Fibroblast of peridontal ligament (primary cell): ENCODE data around the gene KCNH8.
"Not testable (repeated sequence)": the region's sequence is repeated elsewhere in the genome, so short reads cannot be mapped to it uniquely, and the experiment has no call there.

Source experiments
- DNase-seq: peaks from one replicate; pipeline ENCODE4 v3.0.0-alpha.2; 2010; ENCODE audit errors: extremely low read depth

The KCNH8 gene

GRCh38 chr3:19173945-19174344 lies 25.6 kb downstream of the KCNH8 start:
- DNase-seq: no peak

- DNase-seq: no peak
Measured at GRCh38 chr3:19183584-19183983, 35.3 kb downstream of the KCNH8 start.

- DNase-seq: no peak
Measured at GRCh38 chr3:19190126-19190525, 41.8 kb downstream of the KCNH8 start.

GRCh38 chr3:19190602-19191001 lies 42.3 kb downstream of the KCNH8 start:
- DNase-seq: no peak

- DNase-seq: no peak
Measured at GRCh38 chr3:19199131-19199530, 50.8 kb downstream of the KCNH8 start.

GRCh38 chr3:19202303-19202702 lies 54.0 kb downstream of the KCNH8 start:
- no peak for DNase-seq

- no peak for DNase-seq
Measured at GRCh38 chr3:19202754-19203153, 54.4 kb downstream of the KCNH8 start.

- no peak for DNase-seq
Measured at GRCh38 chr3:19206540-19206939, 58.2 kb downstream of the KCNH8 start.

- DNase-seq: no peak
Measured at GRCh38 chr3:19213603-19214220, 65.4 kb downstream of the KCNH8 start.

- no peak for DNase-seq
Measured at GRCh38 chr3:19215427-19215826, 67.1 kb downstream of the KCNH8 start.

GRCh38 chr3:19216669-19217337 lies 68.5 kb downstream of the KCNH8 start:
- no peak for DNase-seq

- no peak for DNase-seq
Measured at GRCh38 chr3:19220311-19220710, 72.0 kb downstream of the KCNH8 start.

GRCh38 chr3:19221081-19221480 lies 72.8 kb downstream of the KCNH8 start:
- no peak for DNase-seq

- DNase-seq: no peak
Measured at GRCh38 chr3:19226479-19226878, 78.2 kb downstream of the KCNH8 start.

GRCh38 chr3:19228167-19228566 lies 79.9 kb downstream of the KCNH8 start:
- no peak for DNase-seq

- no peak for DNase-seq
Measured at GRCh38 chr3:19229086-19229485, 80.8 kb downstream of the KCNH8 start.

- not testable (repeated sequence) for DNase-seq
Measured at GRCh38 chr3:19229881-19230280, 81.6 kb downstream of the KCNH8 start.

GRCh38 chr3:19231792-19232461 lies 83.6 kb downstream of the KCNH8 start:
- no peak for DNase-seq

GRCh38 chr3:19232566-19232965 lies 84.3 kb downstream of the KCNH8 start:
- no peak for DNase-seq

GRCh38 chr3:19233882-19234784 lies 85.8 kb downstream of the KCNH8 start:
- not testable (repeated sequence) for DNase-seq

- no peak for DNase-seq
Measured at GRCh38 chr3:19248143-19248542, 99.8 kb downstream of the KCNH8 start.

- DNase-seq: no peak
Measured at GRCh38 chr3:19248767-19249166, 100.5 kb downstream of the KCNH8 start.
